WTC11 (cell line): Measurements from ENCODE around the gene C10orf90. TPM values are rescaled to one million over a fixed set of nuclear protein-coding genes. Genes with fewer than 3 reads are reported as not detected.

Experiments
- ATAC-seq: fragments of 200-7000 bp; cut with Tn5 transposase; 2 replicates; pipeline ENCODE4 v1.10.0; 2021; ENCODE audit warnings: mild to moderate bottlenecking, moderate library complexity
- CTCF ChIA-PET: fragments of 300-600 bp; sonication (Branson Sonifier 250); formaldehyde crosslinking; loops from one replicate; lab custom pipeline; 2021; ENCODE audit warnings: antibody characterized with exemption; lab: Charles Lee
- POLR2A ChIA-PET: fragments of 350-600 bp; sonication (Branson Sonifier 250); formaldehyde crosslinking; loops from one replicate; lab custom pipeline; 2021; ENCODE audit warnings: antibody characterized with exemption; lab: Charles Lee
- DNase-seq: peaks from one replicate; pipeline ENCODE4 v3.0.0; 2021; ENCODE audit warnings: low spot score
- H3K27ac Mint-ChIP-seq: 2 replicates; pipeline ENCODE4 v1.8.0; 2021; ENCODE audit warnings: mixed read lengths
- H3K27me3 Mint-ChIP-seq: 2 replicates; pipeline ENCODE4 v1.8.0; 2021; ENCODE audit warnings: low read depth, mild to moderate bottlenecking, moderate library complexity, mixed read lengths
- H3K36me3 Mint-ChIP-seq: 2 replicates; pipeline ENCODE4 v1.8.0; 2021; ENCODE audit warnings: mixed read lengths
- H3K4me1 Mint-ChIP-seq: 2 replicates; pipeline ENCODE4 v1.8.0; 2022; ENCODE audit warnings: mixed read lengths
- H3K4me3 Mint-ChIP-seq: 2 replicates; pipeline ENCODE4 v1.8.0; 2021; ENCODE audit warnings: mild to moderate bottlenecking, moderate library complexity, mixed read lengths
- H3K9me3 Mint-ChIP-seq: 2 replicates; pipeline ENCODE4 v1.8.0; 2021; ENCODE audit warnings: mixed read lengths
- ELF4 ChIP-seq: sonication (generic); formaldehyde crosslinking; IDR thresholded peaks from 2 replicates; pipeline ENCODE4 v1.8.1; 2022; ENCODE audit warnings: low read depth, mild to moderate bottlenecking, moderate library complexity, missing genetic modification reagents
- GABPB1 ChIP-seq: sonication (generic); formaldehyde crosslinking; IDR thresholded peaks from 2 replicates; pipeline ENCODE4 v1.8.1; 2023; ENCODE audit warnings: mild to moderate bottlenecking, missing genetic modification reagents
- GTF2I ChIP-seq: fragments of 250-450 bp; sonication (Bioruptor Pico); conservative IDR thresholded peaks from 2 replicates; pipeline ENCODE4 v1.4.0; 2021; ENCODE audit warnings: mild to moderate bottlenecking
- KAT7 ChIP-seq: sonication (generic); formaldehyde crosslinking; IDR thresholded peaks from 2 replicates; pipeline ENCODE4 v1.8.1; 2023; ENCODE audit warnings: missing genetic modification reagents, mild to moderate bottlenecking, borderline replicate concordance
- MYBL2 ChIP-seq: sonication (generic); formaldehyde crosslinking; IDR thresholded peaks from 2 replicates; pipeline ENCODE4 v1.8.1; 2023; ENCODE audit warnings: mild to moderate bottlenecking, moderate library complexity, missing genetic modification reagents
- NR2C2 ChIP-seq: sonication (generic); formaldehyde crosslinking; IDR thresholded peaks from 2 replicates; pipeline ENCODE4 v1.8.0; 2022; ENCODE audit warnings: mild to moderate bottlenecking, missing genetic modification reagents
- SMAD4 ChIP-seq: sonication (generic); formaldehyde crosslinking; IDR thresholded peaks from 2 replicates; pipeline ENCODE4 v1.8.0; 2022; ENCODE audit warnings: mild to moderate bottlenecking, missing genetic modification reagents
- TCF7 ChIP-seq: sonication (generic); formaldehyde crosslinking; IDR thresholded peaks from 2 replicates; pipeline ENCODE4 v1.8.0; 2022; ENCODE audit warnings: mild to moderate bottlenecking, low read depth, missing genetic modification reagents, moderate library complexity
- TEAD1 ChIP-seq: sonication (generic); formaldehyde crosslinking; IDR thresholded peaks from 2 replicates; pipeline ENCODE4 v1.8.0; 2022; ENCODE audit warnings: mild to moderate bottlenecking, missing genetic modification reagents
- ZNF219 ChIP-seq: sonication (generic); formaldehyde crosslinking; IDR thresholded peaks from 2 replicates; pipeline ENCODE4 v1.8.0; 2023; ENCODE audit warnings: missing genetic modification reagents, mild to moderate bottlenecking, borderline replicate concordance
- ZNF317 ChIP-seq: sonication (generic); formaldehyde crosslinking; IDR thresholded peaks from 2 replicates; pipeline ENCODE4 v1.8.1; 2023; ENCODE audit warnings: low read depth, mild to moderate bottlenecking, moderate library complexity, missing genetic modification reagents, borderline replicate concordance
- ZNF423 ChIP-seq: fragments of 250-450 bp; sonication (Bioruptor Pico); IDR thresholded peaks from 2 replicates; pipeline ENCODE4 v2.1.2; 2022; ENCODE audit warnings: mild to moderate bottlenecking, moderate library complexity
- total RNA-seq: library from RNA; stranded (reverse); gene quantifications from 3 replicates; pipeline ENCODE4 v1.2.3, GENCODE V29; 2021
- TF ChIP-seq, protein P1 (sequence below): fragments of 250-450 bp; sonication (Bioruptor Pico); IDR thresholded peaks from 2 replicates; pipeline ENCODE4 v1.9.0; 2021; ENCODE audit warnings: mild to moderate bottlenecking
- TF ChIP-seq, protein P2 (sequence below): sonication (generic); formaldehyde crosslinking; IDR thresholded peaks from 2 replicates; pipeline ENCODE4 v1.8.1; 2023; ENCODE audit warnings: mild to moderate bottlenecking, missing genetic modification reagents, moderate library complexity
- TF ChIP-seq, protein P3 (sequence below): sonication (generic); formaldehyde crosslinking; IDR thresholded peaks from 2 replicates; pipeline ENCODE4 v1.8.1; 2022; ENCODE audit warnings: mild to moderate bottlenecking, moderate library complexity, missing genetic modification reagents
- TF ChIP-seq, protein P4 (sequence below): fragments of 250-450 bp; sonication (Bioruptor Pico); IDR thresholded peaks from 2 replicates; pipeline ENCODE4 v2.1.2; 2022; ENCODE audit warnings: mild to moderate bottlenecking, moderate library complexity
- TF ChIP-seq, protein P5 (sequence below): sonication (generic); formaldehyde crosslinking; IDR thresholded peaks from 2 replicates; pipeline ENCODE4 v1.8.0; 2023; ENCODE audit warnings: mild to moderate bottlenecking, missing genetic modification reagents
- TF ChIP-seq, protein P6 (sequence below): fragments of 250-450 bp; sonication (Bioruptor Pico); IDR thresholded peaks from 2 replicates; pipeline ENCODE4 v1.9.0; 2021; ENCODE audit warnings: mild to moderate bottlenecking, borderline replicate concordance

The C10orf90 gene
- total RNA-seq, 1 experiment from 2014 or later: 0.85 TPM

DNA sequence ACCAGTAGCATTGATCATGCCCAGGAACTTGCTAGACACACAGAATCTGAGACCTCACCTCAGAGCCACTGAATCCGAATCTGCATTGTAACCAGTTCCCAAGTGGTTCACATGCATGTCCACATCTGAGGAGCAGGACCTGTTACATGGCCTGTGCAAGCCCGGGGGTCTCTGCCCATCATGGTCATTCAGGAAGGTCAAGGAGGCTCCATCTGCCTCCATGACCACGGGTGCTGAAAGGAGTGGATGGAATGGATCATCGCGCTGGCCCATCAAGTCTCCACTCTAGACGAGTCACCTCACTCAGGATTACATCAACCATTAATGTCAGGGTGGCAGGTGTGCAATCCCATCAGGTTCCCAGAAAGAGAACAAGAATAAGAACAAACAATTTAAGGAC lies 196.5 kb downstream of the C10orf90 start:
- no peak overlapping the region for H3K27ac Mint-ChIP-seq
- peaks cover 7% of the 10 kb centered on the region for H3K9me3 Mint-ChIP-seq

DNA sequence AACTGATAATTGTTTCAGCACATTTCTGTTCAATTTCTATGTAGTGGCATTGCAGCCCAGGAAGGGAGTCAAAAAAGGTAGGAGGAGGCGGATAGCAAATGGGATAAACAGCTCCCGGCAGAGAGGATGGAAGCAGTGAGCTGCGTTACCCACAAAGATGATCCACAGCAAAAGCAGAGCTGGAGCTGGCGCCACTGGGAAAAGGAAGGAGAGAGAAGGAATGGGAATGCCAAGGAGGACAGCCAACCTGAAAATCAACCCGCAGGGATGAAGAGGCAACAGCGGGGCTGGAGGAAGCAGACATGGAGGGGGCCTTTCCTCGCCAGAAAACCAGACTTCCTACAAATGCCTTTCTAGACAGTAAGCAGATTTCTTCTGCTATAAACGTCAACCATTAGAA lies 199.5 kb downstream of the C10orf90 start:
- CTCF ChIA-PET: no interaction called here
- POLR2A ChIA-PET: no interaction called here
- ATAC-seq: no peak
- Mint-ChIP-seq H3K4me1 (peaks cover 24% of the 10 kb centered on the region), H3K27me3 (no peaks in the 10 kb centered on the region), H3K9me3 (peaks cover 7% of the 10 kb centered on the region), H3K36me3 (no peaks in the 10 kb centered on the region), H3K4me3 (no peak overlapping the region), H3K27ac (no peak overlapping the region)
- no peak for DNase-seq
- TF ChIP-seq, protein P1, sequence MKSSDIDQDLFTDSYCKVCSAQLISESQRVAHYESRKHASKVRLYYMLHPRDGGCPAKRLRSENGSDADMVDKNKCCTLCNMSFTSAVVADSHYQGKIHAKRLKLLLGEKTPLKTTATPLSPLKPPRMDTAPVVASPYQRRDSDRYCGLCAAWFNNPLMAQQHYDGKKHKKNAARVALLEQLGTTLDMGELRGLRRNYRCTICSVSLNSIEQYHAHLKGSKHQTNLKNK: no peak
- TF ChIP-seq, protein P2, sequence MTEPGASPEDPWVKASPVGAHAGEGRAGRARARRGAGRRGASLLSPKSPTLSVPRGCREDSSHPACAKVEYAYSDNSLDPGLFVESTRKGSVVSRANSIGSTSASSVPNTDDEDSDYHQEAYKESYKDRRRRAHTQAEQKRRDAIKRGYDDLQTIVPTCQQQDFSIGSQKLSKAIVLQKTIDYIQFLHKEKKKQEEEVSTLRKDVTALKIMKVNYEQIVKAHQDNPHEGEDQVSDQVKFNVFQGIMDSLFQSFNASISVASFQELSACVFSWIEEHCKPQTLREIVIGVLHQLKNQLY: no peak
- TF ChIP-seq ZNF219 (CRISPR knock-in tag) (no peak), MYBL2 (no peak), ZNF317 (no peak), ELF4 (no peak)

More for the DNA sequence above, 196.5 kb downstream of the C10orf90 start:
- Mint-ChIP-seq H3K27me3 (no peaks in the 10 kb centered on the region), H3K4me3 (no peak overlapping the region), H3K4me1 (peaks cover 30% of the 10 kb centered on the region), H3K36me3 (no peaks in the 10 kb centered on the region)
- DNase-seq: no peak
- TF ChIP-seq KAT7 (no peak), TEAD1 (CRISPR knock-in tag) (no peak), ZNF423 (CRISPR knock-in tag) (no peak), GTF2I (CRISPR knock-in tag) (no peak), GABPB1 (no peak), SMAD4 (no peak), NR2C2 (no peak), MYBL2 (no peak), TCF7 (CRISPR knock-in tag) (no peak)
- TF ChIP-seq, protein P3, sequence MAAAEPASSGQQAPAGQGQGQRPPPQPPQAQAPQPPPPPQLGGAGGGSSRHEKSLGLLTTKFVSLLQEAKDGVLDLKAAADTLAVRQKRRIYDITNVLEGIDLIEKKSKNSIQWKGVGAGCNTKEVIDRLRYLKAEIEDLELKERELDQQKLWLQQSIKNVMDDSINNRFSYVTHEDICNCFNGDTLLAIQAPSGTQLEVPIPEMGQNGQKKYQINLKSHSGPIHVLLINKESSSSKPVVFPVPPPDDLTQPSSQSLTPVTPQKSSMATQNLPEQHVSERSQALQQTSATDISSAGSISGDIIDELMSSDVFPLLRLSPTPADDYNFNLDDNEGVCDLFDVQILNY (CRISPR knock-in tag): no peak
- TF ChIP-seq, protein P4, sequence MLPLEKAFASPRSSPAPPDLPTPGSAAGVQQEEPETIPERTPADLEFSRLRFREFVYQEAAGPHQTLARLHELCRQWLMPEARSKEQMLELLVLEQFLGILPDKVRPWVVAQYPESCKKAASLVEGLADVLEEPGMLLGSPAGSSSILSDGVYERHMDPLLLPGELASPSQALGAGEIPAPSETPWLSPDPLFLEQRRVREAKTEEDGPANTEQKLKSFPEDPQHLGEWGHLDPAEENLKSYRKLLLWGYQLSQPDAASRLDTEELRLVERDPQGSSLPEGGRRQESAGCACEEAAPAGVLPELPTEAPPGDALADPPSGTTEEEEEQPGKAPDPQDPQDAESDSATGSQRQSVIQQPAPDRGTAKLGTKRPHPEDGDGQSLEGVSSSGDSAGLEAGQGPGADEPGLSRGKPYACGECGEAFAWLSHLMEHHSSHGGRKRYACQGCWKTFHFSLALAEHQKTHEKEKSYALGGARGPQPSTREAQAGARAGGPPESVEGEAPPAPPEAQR: no peak
- TF ChIP-seq, protein P5, sequence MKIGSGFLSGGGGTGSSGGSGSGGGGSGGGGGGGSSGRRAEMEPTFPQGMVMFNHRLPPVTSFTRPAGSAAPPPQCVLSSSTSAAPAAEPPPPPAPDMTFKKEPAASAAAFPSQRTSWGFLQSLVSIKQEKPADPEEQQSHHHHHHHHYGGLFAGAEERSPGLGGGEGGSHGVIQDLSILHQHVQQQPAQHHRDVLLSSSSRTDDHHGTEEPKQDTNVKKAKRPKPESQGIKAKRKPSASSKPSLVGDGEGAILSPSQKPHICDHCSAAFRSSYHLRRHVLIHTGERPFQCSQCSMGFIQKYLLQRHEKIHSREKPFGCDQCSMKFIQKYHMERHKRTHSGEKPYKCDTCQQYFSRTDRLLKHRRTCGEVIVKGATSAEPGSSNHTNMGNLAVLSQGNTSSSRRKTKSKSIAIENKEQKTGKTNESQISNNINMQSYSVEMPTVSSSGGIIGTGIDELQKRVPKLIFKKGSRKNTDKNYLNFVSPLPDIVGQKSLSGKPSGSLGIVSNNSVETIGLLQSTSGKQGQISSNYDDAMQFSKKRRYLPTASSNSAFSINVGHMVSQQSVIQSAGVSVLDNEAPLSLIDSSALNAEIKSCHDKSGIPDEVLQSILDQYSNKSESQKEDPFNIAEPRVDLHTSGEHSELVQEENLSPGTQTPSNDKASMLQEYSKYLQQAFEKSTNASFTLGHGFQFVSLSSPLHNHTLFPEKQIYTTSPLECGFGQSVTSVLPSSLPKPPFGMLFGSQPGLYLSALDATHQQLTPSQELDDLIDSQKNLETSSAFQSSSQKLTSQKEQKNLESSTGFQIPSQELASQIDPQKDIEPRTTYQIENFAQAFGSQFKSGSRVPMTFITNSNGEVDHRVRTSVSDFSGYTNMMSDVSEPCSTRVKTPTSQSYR: no peak
- TF ChIP-seq, protein P6, sequence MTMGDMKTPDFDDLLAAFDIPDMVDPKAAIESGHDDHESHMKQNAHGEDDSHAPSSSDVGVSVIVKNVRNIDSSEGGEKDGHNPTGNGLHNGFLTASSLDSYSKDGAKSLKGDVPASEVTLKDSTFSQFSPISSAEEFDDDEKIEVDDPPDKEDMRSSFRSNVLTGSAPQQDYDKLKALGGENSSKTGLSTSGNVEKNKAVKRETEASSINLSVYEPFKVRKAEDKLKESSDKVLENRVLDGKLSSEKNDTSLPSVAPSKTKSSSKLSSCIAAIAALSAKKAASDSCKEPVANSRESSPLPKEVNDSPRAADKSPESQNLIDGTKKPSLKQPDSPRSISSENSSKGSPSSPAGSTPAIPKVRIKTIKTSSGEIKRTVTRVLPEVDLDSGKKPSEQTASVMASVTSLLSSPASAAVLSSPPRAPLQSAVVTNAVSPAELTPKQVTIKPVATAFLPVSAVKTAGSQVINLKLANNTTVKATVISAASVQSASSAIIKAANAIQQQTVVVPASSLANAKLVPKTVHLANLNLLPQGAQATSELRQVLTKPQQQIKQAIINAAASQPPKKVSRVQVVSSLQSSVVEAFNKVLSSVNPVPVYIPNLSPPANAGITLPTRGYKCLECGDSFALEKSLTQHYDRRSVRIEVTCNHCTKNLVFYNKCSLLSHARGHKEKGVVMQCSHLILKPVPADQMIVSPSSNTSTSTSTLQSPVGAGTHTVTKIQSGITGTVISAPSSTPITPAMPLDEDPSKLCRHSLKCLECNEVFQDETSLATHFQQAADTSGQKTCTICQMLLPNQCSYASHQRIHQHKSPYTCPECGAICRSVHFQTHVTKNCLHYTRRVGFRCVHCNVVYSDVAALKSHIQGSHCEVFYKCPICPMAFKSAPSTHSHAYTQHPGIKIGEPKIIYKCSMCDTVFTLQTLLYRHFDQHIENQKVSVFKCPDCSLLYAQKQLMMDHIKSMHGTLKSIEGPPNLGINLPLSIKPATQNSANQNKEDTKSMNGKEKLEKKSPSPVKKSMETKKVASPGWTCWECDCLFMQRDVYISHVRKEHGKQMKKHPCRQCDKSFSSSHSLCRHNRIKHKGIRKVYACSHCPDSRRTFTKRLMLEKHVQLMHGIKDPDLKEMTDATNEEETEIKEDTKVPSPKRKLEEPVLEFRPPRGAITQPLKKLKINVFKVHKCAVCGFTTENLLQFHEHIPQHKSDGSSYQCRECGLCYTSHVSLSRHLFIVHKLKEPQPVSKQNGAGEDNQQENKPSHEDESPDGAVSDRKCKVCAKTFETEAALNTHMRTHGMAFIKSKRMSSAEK (CRISPR knock-in tag): no peak
- ATAC-seq: no peak
- ChIA-PET POLR2A (no interaction called here), CTCF (no interaction called here)
